GM18909 (cell line): Measurements from ENCODE around the gene GNAL.

ENCODE experiments used
- ATAC-seq: cut with Tn5 transposase; IDR thresholded peaks from one replicate; pipeline ENCODE4 v1.9.1; 2021; ENCODE audit warnings: mild to moderate bottlenecking; ENCODE audit not compliant: unreplicated experiment, poor library complexity

The GNAL gene

GRCh38 chr18:11800566-11801334 lies 111.7 kb downstream of the GNAL start:
- no peak for ATAC-seq

DNA sequence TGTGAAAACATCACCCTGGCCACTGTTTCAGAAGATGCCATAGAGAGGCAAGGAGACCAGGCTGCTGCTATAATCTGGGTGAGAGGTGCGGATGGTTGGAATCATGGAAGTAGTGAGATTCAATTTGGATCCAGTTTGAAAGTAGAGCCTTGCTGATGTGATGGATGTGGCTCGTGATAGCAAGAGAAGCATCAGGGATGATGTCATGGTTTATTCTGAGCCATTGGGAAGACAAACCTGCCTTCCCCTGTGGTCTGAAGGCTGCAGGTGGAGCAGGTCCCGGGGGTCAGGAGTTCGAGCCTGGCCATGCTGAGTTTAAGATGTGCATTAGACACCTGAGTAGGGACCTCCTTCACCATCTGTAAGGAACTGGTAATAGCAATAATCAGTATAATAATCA lies 112.5 kb downstream of the GNAL start:
- no peak for ATAC-seq

GRCh38 chr18:11802158-11802557 lies 113.1 kb downstream of the GNAL start:
- ATAC-seq, result no peak

GRCh38 chr18:11802586-11802985 lies 113.5 kb downstream of the GNAL start:
- no peak for ATAC-seq

- ATAC-seq, result no peak
Observed at GRCh38 chr18:11807233-11807632, 118.2 kb downstream of the GNAL start.

- no peak for ATAC-seq
Observed at GRCh38 chr18:11808001-11808855, 119.2 kb downstream of the GNAL start.

DNA sequence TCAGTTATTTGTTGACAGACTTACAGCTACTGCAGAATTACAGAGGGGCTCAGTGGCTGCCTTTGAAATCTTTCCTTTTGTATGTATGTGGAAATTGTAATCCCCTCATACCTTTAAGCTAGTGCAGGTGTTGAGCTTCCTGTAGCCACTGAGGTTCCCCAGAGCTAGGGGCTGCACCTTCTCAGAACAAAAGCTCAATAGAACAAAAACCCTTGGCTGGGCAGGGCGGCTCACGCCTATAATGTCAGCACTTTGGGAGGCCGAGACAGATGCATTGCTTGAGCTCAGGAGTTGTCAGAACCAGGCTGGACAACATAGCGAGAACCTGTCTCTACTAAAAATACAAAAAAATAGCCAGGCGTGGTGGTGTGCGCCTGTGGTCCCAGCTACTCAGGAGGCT lies 120.8 kb downstream of the GNAL start:
- no peak for ATAC-seq

- no peak for ATAC-seq
Observed at GRCh38 chr18:11810379-11810778, 121.3 kb downstream of the GNAL start.

- ATAC-seq, result no peak
Observed at GRCh38 chr18:11811009-11811408, 121.9 kb downstream of the GNAL start.

DNA sequence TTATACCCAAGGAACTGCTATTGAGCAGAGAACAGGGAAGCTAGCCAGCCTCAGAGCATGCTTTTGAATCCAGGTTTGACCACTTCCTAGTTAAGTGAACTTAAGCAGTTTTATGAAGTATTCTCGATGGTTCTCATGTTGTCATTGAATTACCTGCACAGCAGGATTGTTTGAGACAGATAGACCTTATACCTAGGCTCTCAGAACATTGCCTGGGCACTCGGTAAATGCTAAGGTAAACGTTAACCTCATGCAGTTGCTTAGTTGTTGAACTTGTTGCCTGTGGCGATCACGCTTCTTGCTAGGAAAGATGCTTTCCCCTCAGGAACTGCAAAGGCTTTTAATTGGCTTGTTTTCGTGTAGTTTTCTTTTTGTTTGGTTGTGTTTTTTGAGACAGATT lies 128.2 kb downstream of the GNAL start:
- no peak for ATAC-seq

DNA sequence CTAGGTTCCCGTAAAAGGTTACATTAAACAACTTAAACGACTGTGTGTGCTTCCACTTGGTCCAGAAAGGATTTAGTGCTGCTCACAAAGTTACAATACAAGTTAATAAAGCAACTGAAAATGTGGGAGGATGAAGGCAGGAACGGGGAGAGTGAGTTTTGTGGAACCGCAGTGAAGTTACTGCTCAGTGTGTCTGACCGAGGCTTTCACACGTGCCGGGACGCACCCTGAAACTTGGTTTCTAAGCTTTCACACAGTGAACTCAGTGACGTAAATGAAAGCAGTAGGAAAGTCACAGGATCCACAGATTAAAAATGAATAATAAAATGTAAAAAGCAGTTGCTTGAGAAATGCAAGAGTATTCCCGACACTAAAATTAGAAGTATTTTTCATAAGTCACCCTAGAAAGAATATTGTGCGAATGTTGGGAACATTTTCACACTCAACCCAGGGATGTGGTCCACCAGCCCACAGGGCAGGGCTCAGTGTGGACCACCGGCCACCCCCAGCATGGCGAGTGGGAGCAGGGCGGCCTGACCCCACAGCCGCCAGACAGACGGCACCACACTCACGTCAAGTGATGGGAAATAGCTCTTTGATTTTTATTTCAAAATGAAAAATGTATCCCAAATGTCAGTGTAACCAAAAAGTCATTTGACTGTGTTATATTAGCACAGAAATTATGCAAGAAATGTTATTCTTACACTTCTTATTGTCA lies 129.6 kb downstream of the GNAL start:
- no peak for ATAC-seq

DNA sequence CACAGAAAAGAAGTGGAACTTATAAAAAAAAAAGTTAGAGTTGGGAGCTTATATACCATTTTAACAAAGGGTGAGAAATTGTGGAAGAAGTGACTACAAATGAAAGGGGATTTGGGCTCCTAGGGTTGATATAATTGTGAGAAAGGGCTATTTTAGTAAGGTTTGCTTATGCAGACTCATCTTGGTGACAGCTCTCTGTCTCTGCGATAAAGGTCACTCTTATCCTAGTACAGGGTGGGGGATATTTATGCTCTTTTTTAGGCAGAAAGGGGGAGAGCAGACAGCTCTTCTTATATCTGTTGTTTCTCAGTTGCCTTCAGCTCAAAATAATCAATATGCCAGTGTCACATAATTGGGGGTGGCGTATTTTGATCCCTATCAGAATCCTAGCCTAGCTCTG lies 130.9 kb downstream of the GNAL start:
- no peak for ATAC-seq

DNA sequence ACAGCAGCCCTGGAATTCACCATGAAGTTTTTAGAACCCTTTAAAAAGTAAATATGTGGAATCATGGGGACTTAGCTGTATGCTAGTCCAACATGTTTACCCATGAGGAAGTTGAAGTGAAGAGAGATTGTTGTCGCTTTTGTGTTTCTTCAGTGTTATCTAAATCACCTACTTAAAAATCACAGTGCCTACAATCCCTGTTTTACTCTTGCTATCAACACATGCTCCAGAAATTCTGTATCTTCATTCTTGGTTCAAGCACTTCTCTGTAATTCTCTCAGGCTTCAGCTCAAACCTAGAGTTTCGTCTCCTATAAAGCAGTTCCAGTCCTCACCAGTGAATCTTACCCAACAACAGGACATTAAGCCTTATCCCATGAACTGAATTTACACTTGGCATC lies 131.6 kb downstream of the GNAL start:
- no peak for ATAC-seq

- no peak for ATAC-seq
Observed at GRCh38 chr18:11821208-11821607, 132.1 kb downstream of the GNAL start.

GRCh38 chr18:11821643-11822237 lies 132.7 kb downstream of the GNAL start:
- ATAC-seq, result no peak

- ATAC-seq, result no peak
Observed at GRCh38 chr18:11823545-11823944, 134.5 kb downstream of the GNAL start.

DNA sequence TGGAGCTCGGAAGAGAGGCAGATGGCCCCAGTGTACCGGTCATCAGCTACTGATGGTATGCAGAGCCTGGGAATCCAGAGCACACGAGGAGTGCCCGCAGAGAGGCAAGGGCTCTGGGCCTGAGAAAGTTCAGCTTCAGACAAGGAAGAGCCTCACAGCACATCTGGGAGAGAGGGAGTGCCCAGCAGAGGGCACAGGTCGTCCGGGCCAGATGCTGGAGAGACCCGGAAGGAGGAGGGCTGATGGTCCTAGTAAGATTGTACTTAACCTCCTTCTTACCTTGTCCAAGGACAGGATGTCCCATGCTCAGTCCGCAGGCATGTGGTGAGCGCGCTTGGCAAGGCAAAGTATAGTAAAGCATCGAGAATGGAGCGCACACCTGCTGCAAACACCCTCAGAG lies 137.8 kb downstream of the GNAL start:
- no peak for ATAC-seq

GRCh38 chr18:11828786-11829432 lies 139.8 kb downstream of the GNAL start:
- ATAC-seq, result no peak

- no peak for ATAC-seq
Observed at GRCh38 chr18:11830585-11830984, 141.5 kb downstream of the GNAL start.

- ATAC-seq, result no peak
Observed at GRCh38 chr18:11831921-11832320, 142.9 kb downstream of the GNAL start.
